IPS-15b (cell line): ENCODE results near the gene MATCAP1.
A peak's percentile ranks its signal among the peaks of the same experiment; 100 is the strongest.

Source experiments
- H3K27me3 ChIP-seq: one replicate; pipeline ENCODE4 v1.6.1; 2013; ENCODE audit warnings: low read length; ENCODE audit not compliant: control insufficient read depth, insufficient read depth
- H3K36me3 ChIP-seq: one replicate; pipeline ENCODE4 v1.6.1; 2013; ENCODE audit warnings: low read length; ENCODE audit not compliant: control insufficient read depth, insufficient read depth
- H3K4me1 ChIP-seq: one replicate; pipeline ENCODE4 v1.6.1; 2013; ENCODE audit warnings: mild to moderate bottlenecking, low read length; ENCODE audit not compliant: control insufficient read depth, insufficient read depth
- H3K4me3 ChIP-seq: one replicate; pipeline ENCODE4 v1.5.1; 2013; ENCODE audit warnings: low read depth, low read length
- H3K9ac ChIP-seq: one replicate; pipeline ENCODE4 v1.6.1; 2013; ENCODE audit warnings: low read depth, mild to moderate bottlenecking, low read length
- H3K9me3 ChIP-seq: one replicate; pipeline ENCODE4 v1.6.1; 2013; ENCODE audit warnings: mild to moderate bottlenecking, low read length; ENCODE audit not compliant: control insufficient read depth, insufficient read depth

The MATCAP1 gene

DNA sequence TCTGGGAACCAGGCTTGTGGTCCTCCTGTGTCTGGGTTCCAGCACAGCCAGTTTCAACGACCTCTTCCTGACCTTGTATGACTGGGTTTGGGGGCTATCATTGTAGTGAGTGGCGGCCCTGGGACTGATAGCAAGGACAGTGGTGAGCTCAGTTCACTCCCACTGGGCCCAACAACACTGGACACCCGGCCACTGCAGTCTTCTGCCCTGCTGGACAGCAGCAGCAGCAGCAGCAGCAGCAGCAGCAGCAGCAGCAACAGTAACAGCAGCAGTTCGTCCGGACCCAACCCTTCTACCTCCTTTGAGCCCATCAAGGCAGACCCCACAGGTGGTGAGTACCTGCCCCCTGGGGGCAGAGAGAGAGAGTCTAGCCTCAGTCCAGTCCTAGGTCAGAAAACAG is 11.9 kb upstream of the MATCAP1 start:
- peaks cover 53% of the 10 kb centered on the region for H3K36me3 ChIP-seq
- H3K4me3 ChIP-seq: no peak overlapping the region
- no peaks in the 10 kb centered on the region for H3K9me3 ChIP-seq
- H3K9ac ChIP-seq: no peak overlapping the region
- peaks cover 7% of the 10 kb centered on the region for H3K4me1 ChIP-seq
- no peaks in the 10 kb centered on the region for H3K27me3 ChIP-seq

DNA sequence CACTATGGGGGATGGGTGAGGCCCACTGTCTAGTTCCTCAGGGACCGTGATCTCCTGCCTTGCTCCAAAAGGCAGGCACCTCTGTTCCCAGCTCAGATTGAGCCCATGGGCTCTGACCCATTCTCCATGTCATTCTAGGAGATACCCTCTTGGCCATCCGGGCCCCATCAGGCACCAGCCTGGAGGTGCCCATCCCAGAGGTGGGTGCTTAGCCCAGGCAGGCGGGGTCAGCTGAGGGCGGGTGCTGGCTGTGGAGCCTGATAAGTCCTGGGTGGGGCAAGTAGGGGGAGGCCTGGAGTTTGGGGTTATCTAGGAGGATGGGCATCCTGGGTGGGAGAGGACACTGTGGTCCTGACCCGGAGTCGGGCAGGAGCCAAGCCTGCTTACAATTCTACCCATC is 10.5 kb upstream of the MATCAP1 start:
- Histone ChIP-seq H3K9ac (no peak overlapping the region), H3K4me3 (no peak overlapping the region), H3K4me1 (peaks cover 5% of the 10 kb centered on the region), H3K9me3 (no peaks in the 10 kb centered on the region), H3K36me3 (peaks cover 53% of the 10 kb centered on the region), H3K27me3 (no peaks in the 10 kb centered on the region)

DNA sequence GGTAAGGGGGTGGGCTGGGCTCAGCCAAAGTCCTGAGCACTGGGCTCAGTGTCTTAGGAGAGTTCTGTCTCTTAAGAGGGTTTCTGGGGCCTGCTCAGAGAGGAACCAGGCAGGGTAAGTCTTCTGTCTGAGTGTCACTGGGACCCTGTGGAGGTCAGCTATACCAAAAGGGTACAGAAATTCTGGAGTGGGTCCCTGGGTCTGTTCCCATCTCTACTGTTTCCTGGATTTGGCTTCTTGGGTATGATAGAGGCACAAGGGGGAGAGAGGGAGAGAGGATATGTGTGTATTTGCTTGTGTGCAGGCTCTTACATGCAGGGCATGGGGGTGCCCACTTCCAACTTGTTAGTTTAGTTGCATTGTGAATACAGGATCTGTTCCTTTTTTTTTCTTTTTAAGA is 9.8 kb upstream of the MATCAP1 start:
- H3K27me3 ChIP-seq: no peaks in the 10 kb centered on the region
- H3K36me3 ChIP-seq: peaks cover 53% of the 10 kb centered on the region
- peaks cover 3% of the 10 kb centered on the region for H3K4me1 ChIP-seq
- H3K4me3 ChIP-seq: peak overlapping the region; percentile 97
- H3K9ac ChIP-seq: no peak overlapping the region
- no peaks in the 10 kb centered on the region for H3K9me3 ChIP-seq

DNA sequence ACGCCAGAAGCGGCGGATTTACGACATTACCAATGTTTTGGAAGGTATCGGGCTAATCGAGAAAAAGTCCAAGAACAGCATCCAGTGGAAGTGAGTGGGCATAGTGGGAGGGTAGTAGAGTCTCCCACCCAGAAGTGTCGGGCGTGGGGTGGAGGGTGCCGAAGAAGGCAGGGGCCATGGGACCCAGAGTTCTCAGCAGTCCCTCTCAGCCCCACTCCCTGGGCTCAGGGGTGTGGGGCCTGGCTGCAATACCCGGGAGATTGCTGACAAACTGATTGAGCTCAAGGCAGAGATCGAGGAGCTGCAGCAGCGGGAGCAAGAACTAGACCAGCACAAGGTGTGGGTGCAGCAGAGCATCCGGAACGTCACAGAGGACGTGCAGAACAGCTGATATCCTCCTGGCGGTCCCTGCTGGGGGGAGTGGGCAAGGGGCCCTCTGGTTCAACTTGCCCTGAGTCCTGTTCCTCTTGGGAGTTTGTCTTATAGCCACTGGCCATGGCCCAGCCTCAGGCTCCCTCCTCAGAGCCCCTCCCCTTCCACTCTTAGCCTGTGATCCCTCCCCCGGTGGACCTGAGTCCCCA is 9.1 kb upstream of the MATCAP1 start:
- peaks cover 3% of the 10 kb centered on the region for H3K4me1 ChIP-seq

DNA sequence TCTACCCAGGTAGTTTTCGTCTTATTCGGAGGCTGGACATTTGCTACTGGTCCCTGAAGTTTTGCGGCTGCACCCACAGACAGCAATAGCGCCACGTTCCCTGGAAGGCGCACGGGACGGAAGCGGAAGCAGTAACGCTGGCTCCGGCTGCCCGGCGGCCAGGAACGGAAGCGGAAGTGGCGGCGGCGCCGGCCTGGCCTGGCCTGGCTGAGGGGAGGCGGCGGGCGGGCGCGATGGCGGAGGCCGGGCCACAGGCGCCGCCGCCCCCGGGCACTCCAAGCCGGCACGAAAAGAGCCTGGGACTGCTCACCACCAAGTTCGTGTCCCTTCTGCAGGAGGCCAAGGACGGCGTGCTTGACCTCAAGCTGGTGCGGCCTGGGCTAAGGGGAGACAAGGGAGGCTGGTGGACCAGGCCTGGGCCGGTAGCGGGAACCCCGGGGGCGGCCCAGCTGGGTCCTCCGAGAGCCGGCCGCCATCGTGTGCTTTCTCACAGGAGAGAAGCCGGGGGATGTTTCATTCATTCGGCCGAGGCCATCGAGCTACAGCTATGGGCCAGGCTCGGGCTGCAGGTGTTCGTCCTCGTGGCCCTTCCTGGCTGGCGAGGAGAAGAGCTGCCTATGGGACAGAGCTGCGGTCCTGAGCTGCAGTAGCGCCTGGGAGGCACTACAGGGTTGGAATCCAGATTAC is 8.4 kb upstream of the MATCAP1 start, which contains the start of gene E2F4:
Gene E2F4, plus strand, starts transcription at position 161 of the 687 bp plus-strand sequence. Its CDS starts 73 bp downstream, at position 234.
- peaks cover 3% of the 10 kb centered on the region for H3K4me1 ChIP-seq
- H3K27me3 ChIP-seq: no peaks in the 10 kb centered on the region
- no peaks in the 10 kb centered on the region for H3K9me3 ChIP-seq
- H3K4me3 ChIP-seq: peak within 1 kb of the TSS; percentile 97
- peak within 1 kb of the TSS; percentile 79 for H3K9ac ChIP-seq
- peaks cover 41% of the 10 kb centered on the region for H3K36me3 ChIP-seq

More for the DNA sequence above, 9.1 kb upstream of the MATCAP1 start:
- Histone ChIP-seq H3K9me3 (no peaks in the 10 kb centered on the region), H3K27me3 (no peaks in the 10 kb centered on the region), H3K9ac (peak overlapping the region; percentile 79), H3K36me3 (peaks cover 47% of the 10 kb centered on the region), H3K4me3 (peak overlapping the region; percentile 97)

DNA sequence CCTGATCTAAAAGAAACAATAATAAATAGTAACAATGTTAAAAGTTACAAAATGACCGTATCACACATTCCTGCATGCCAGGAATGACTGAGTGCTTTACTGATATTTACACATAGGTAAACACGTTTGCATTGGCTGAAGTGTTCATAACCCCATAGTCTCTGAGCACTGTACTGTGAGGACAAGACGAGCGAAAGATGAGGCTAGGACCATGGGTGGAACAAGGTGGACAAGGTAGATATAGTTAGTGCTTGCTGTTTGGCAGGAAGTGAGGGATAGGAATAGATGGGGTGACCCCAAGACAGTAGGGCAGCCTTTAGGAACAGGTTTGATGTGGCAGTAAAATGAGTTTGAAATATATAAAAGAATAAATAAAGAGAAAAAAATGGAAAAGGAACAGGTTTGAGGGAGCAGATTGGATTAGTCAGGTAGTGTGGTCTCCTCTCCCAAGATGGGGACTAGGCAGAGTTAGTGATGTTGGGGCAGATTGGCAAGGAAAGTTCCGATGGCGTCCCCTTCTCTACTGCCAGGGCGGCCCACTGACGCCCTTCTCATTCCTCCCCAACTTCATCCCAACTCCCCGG is 7.7 kb upstream of the MATCAP1 start:
- Histone ChIP-seq H3K9ac (no peak overlapping the region), H3K9me3 (no peaks in the 10 kb centered on the region), H3K27me3 (peaks cover 4% of the 10 kb centered on the region), H3K4me1 (peaks cover 3% of the 10 kb centered on the region), H3K4me3 (peak overlapping the region; percentile 97), H3K36me3 (peaks cover 34% of the 10 kb centered on the region)

DNA sequence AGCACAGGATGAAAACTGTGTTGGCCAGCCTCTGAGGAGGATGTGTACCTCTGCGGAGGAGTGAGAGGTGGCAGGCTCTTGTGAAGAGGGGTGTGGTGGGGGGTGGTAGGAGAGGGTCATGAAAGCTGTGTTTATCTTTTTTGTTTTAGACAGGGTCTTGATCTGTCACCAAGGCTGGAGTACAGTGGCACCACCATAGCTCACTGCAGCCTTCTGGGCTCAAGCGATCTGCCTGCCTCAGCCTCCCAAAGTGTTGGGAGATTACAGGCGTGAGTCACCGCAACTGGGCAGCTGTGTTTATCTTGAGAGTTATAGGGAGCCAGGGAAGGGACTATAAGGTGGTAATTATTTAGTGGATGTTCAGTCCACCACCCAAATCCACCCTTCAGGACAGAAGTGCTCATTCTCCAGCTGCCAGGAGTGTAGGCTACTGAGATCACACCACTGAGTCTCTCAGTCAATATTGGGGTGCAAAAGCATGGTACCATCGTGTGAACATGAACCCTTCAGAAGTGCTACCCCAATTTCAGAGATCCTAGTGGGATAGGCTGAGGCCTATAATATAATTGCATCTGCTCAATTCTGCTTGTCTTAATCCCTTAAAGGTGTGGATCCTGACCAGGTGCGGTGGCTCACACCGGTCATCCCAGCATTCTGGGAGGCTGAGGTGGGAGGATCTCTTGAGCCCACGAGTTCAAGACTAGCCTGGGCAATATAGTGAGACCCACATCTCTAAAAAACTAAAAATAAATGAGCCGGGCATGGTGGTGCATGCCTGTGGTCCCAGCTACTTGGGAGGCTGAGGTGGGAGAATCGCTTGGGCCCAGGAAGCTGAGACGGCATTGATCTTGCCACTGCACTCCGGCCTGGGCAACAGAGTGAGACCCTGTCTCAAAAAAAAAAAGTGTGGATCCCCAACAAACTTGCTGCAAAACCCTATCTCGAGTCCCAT is 7.0 kb upstream of the MATCAP1 start:
- Histone ChIP-seq H3K4me1 (peaks cover 3% of the 10 kb centered on the region), H3K9me3 (no peaks in the 10 kb centered on the region), H3K27me3 (peaks cover 12% of the 10 kb centered on the region), H3K9ac (no peak overlapping the region), H3K36me3 (peaks cover 27% of the 10 kb centered on the region), H3K4me3 (no peak overlapping the region)

DNA sequence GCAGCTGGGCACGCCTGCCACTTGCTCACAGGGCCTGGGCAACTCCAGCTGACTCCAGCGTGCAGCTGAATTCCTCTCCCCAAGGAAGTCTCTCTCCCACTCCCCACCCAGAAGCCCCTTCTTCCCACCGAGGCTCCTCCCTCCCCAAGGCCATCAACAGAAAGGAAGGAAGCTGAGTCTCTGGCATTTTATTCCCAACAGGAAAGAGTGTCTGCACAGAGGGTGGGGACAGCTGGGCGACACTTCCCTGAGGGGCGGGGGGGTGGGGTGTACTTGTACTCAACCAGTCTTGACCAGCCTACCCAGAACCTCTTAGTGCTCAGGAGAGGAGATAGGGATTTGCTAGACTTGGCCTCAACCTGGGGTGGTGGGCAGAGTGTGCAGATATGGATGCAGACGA is 6.3 kb upstream of the MATCAP1 start, which contains the start of gene EXOC3L1:
Gene EXOC3L1, minus strand, starts transcription at position 96 of the 400 bp plus-strand sequence. CDS start 460 bp downstream, outside the sequence.
- Histone ChIP-seq H3K9ac (no peak within 1 kb of the TSS), H3K9me3 (no peaks in the 10 kb centered on the region), H3K27me3 (peaks cover 17% of the 10 kb centered on the region), H3K36me3 (peaks cover 20% of the 10 kb centered on the region), H3K4me3 (peak within 1 kb of the TSS; percentile 30), H3K4me1 (peaks cover 3% of the 10 kb centered on the region)

DNA sequence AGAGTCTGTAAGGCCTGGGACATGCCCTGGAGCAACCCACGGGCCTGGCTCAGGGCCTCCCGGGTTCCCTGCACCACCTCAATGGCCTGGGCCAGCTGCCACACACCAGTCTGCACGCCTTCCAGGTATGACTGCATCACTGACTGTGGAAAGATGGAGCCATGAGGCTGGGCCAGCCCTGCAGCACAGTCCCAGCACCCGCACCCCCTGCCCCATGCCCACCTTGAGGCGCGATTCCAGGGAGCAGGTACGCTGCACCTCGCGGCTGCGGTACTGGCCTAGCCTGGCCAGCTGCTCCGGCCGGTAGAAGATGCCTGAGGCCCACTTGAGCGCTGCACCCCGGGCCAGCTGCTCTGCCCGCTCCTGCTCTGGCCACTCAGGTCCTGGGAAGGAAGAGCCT is 5.0 kb upstream of the MATCAP1 start:
- Histone ChIP-seq H3K36me3 (peaks cover 9% of the 10 kb centered on the region), H3K9me3 (no peaks in the 10 kb centered on the region), H3K9ac (no peak overlapping the region), H3K4me3 (no peak overlapping the region), H3K27me3 (peaks cover 24% of the 10 kb centered on the region), H3K4me1 (peaks cover 3% of the 10 kb centered on the region)

DNA sequence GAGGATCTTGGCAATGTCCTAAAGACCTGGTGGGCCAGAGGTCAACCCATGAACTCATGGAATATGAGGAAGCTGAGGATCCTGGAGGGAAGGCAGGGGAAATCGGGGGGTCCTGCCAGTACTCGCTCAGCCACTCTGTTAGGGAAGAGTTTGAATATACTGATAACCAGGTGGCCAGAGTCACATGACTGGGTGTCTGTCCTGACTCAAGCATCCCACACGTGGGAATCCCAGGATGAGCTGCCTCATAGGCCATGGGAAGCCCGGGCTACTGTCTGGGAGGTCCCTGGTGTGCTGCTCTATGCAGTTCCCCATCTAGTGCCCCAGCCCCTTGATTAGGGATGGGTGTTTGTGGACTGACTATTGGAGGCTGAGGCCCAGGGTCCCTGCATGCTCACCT is 4.6 kb upstream of the MATCAP1 start:
- H3K27me3 ChIP-seq: peaks cover 24% of the 10 kb centered on the region
- no peak overlapping the region for H3K9ac ChIP-seq
- H3K4me1 ChIP-seq: peaks cover 3% of the 10 kb centered on the region
- H3K4me3 ChIP-seq: no peak overlapping the region
- no peaks in the 10 kb centered on the region for H3K9me3 ChIP-seq
- H3K36me3 ChIP-seq: peaks cover 4% of the 10 kb centered on the region

DNA sequence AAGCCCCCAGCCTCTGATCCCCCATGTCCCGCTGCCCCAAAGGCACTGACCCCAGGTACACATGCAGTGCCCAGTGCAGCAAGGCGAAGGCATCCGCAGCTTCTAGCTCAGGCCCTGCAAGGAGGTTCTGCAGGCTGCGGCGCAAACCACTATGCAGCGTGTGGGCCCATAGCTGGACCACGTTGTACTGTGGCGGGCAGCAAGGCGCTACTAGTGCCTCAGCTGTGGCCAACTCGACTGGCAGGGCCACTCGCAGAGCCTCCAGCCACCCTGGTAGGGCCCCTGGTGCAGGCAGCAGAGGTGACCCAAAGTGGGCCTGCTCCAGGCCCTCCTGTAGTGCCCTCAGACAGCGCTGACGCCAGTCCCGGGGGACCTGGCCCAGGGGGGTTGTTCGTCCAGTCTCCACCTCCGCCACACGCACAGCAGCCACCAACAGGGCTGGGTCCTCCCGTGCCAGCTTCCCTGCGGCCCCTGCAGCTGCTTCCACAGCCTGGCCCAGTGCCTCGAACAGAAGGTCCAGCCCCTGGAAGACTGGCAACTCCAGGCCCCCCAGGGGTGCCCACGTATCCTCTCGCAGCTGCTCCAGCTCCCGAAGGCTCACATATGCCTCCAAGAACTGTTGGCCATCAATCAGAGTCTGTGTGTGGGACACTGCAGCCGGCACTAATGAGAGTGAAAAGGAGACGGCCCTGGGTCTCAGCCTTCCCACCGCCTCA is 3.6 kb upstream of the MATCAP1 start:
- Histone ChIP-seq H3K27me3 (peaks cover 24% of the 10 kb centered on the region), H3K9ac (no peak overlapping the region), H3K9me3 (no peaks in the 10 kb centered on the region), H3K36me3 (no peaks in the 10 kb centered on the region), H3K4me3 (no peak overlapping the region), H3K4me1 (no peaks in the 10 kb centered on the region)
